Measurements from ENCODE around the gene ERBB4. TPM values are rescaled to one million over a fixed set of nuclear protein-coding genes. Genes with fewer than 3 reads are reported as not detected.

Gene ERBB4
- polyA plus RNA-seq, 2 of the 4 experiments (the other 2 are of a cell fraction): not detected

DNA sequence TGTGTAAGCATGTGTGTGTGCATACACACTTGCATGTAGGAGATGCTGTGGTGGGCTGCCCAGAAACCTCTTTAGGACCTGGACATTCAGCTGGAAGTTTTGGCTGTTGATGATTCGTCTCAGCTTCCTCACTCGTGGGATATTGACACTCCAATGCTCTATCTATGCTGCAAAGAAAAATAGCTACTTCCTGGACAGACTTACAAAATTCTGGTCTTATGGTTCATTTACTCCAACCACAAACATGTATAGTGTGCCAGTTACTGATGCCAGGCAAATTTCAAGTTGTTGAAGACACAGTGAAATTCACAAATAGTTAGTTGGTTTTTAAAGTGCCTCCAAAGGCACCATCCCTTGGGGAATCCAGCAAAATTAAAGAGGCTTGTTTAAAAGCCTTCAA is 1099.6 kb downstream of the ERBB4 start:
- Histone ChIP-seq H3K9me3 (no peaks in the 10 kb centered on the region), H3K27ac (no peak overlapping the region), H3K4me1 (no peaks in the 10 kb centered on the region), H3K4me2 (no peak overlapping the region), H3K4me3 (no peak overlapping the region)
- ATAC-seq (no peak), FAIRE-seq (no peak), DNase-seq (ENCODE audit: low read depth in 1 of 2, low spot score in 1 of 2) (no peak)
- POLR2A ChIA-PET: no interaction called here
- TF ChIP-seq KDM5A (IDR thresholded peaks at IDR 0.05) (no peak), BCL3 (IDR thresholded peaks at IDR 0.05) (no peak), ZNF302 (CRISPR knock-in tag; IDR thresholded peaks at IDR 0.05) (no peak), ZFP36 (IDR thresholded peaks at IDR 0.05; ENCODE audit: borderline replicate concordance, partially characterized antibody) (no peak), SREBF2 (IDR thresholded peaks at IDR 0.05) (no peak), JUN (IDR thresholded peaks at IDR 0.05) (no peak), KDM1A (IDR thresholded peaks at IDR 0.05; ENCODE audit: low read depth) (no peak), HDAC2 (IDR thresholded peaks at IDR 0.05) (no peak), MAZ (IDR thresholded peaks at IDR 0.05; ENCODE audit: borderline replicate concordance, low read depth, low read length) (no peak), TFCP2L1 (CRISPR knock-in tag; IDR thresholded peaks at IDR 0.05) (no peak), ESRRA (IDR thresholded peaks at IDR 0.05; ENCODE audit: borderline replicate concordance, low read length) (no peak), FOXS1 (CRISPR knock-in tag; IDR thresholded peaks at IDR 0.05) (no peak), CHD4 (IDR thresholded peaks at IDR 0.05; ENCODE audit: borderline replicate concordance) (no peak), CEBPB (IDR thresholded peaks at IDR 0.05) (no peak)
- TF ChIP-seq, protein P1, sequence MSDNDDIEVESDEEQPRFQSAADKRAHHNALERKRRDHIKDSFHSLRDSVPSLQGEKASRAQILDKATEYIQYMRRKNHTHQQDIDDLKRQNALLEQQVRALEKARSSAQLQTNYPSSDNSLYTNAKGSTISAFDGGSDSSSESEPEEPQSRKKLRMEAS (IDR thresholded peaks at IDR 0.05): no peak
- 26% methylated on average over 2 of the region's 2 CpGs for WGBS (ENCODE audit: missing lambda C conversion rate)
- CTCF ChIA-PET: interaction anchor here (1.9 kb wide), 1 partner anchor 16 kb away, joined by 4 read pairs; no protein-coding TSS in a partner anchor

DNA sequence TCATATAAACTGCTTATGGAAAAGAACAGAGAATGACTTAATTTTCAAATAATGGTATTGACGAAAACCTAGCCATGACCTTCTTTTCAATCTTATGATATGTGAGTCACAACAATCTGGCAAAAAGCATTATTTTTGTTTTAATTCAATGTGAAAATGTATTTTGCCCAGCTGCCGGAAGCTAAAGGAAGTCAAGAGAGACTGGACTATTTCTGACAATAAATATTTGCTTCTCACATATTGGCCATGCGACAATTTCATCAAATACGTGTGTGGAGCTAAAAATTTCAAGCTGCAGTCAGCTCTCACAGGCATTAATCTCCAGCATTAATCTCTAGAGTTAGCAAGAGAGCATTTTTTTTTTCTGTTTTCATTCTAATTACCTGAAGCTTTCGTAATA is 1101.2 kb downstream of the ERBB4 start:
- no peaks in the 10 kb centered on the region for H3K9me3 ChIP-seq
- H3K4me3 ChIP-seq: no peak overlapping the region
- H3K27ac ChIP-seq: no peak overlapping the region
- TF ChIP-seq HDAC2 (IDR thresholded peaks at IDR 0.05) (no peak), HOXA7 (CRISPR knock-in tag; IDR thresholded peaks at IDR 0.05) (no peak)
- H3K4me1 ChIP-seq: no peaks in the 10 kb centered on the region
- WGBS (ENCODE audit: missing lambda C conversion rate): 67% methylated on average over 5 of the region's 5 CpGs
- no peak overlapping the region for H3K4me2 ChIP-seq
- no peak for FAIRE-seq
- POLR2A ChIA-PET: no interaction called here
- CTCF ChIA-PET: interaction anchor here (1.0 to 1.9 kb wide), 2 partner anchors 9 to 18 kb away, joined by 3 to 4 read pairs; no protein-coding TSS in a partner anchor
- no peak for ATAC-seq
- no peak for DNase-seq (ENCODE audit: low read depth in 1 of 2, low spot score in 1 of 2)

DNA sequence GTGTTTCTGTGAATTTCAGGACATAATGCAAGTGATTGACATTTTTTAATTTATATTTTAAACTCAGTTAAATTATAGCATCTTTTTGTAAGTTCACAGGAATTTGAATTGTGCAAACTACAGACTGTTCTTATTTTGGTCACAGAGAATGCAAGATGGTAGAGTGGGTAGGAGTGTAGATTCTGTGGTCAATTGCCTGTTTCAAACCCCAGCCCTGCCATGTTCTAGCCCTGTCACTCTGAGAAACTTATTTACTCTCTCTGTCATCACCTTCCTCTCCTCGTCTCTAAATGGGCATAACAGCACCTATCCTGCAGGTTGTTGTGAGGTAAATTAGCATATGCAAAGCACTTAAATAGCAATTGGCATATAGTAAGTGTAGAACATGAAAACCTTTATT is 1102.4 kb downstream of the ERBB4 start:
- no peak overlapping the region for H3K27ac ChIP-seq
- WGBS (ENCODE audit: missing lambda C conversion rate): 30% methylated on average over 1 of the region's 1 CpG
- H3K4me3 ChIP-seq: no peak overlapping the region
- ChIA-PET CTCF (no interaction called here), POLR2A (no interaction called here)
- H3K4me1 ChIP-seq: no peaks in the 10 kb centered on the region
- no peak for DNase-seq (ENCODE audit: low read depth in 1 of 2, low spot score in 1 of 2)
- FAIRE-seq: no peak
- no peaks in the 10 kb centered on the region for H3K9me3 ChIP-seq
- TF ChIP-seq RCOR1 (IDR thresholded peaks at IDR 0.05; ENCODE audit: low read depth, low read length) (no peak), HOXB5 (CRISPR knock-in tag; IDR thresholded peaks at IDR 0.05) (no peak), FOSL2 (IDR thresholded peaks at IDR 0.05) (no peak), FOSL2 (CRISPR knock-in tag; IDR thresholded peaks at IDR 0.05) (no peak), JUNB (IDR thresholded peaks at IDR 0.05) (no peak), GATA3 (IDR thresholded peaks at IDR 0.05; ENCODE audit: borderline replicate concordance) (no peak), EHF (CRISPR knock-in tag; IDR thresholded peaks at IDR 0.05) (no peak), POLR2AphosphoS2 (conservative IDR thresholded peaks at IDR 0.05; ENCODE audit: low read length) (no peak), SMC3 (IDR thresholded peaks at IDR 0.05) (no peak), FOSB (CRISPR knock-in tag; IDR thresholded peaks at IDR 0.05) (no peak), TP53 (CRISPR knock-in tag; IDR thresholded peaks at IDR 0.05) (no peak), NPAS2 (CRISPR knock-in tag; IDR thresholded peaks at IDR 0.05; ENCODE audit: borderline replicate concordance) (no peak)
- no peak for ATAC-seq
- H3K4me2 ChIP-seq: no peak overlapping the region
